HG03280 (cell line): ENCODE results near the gene CASP8.

Experiments
- ATAC-seq: cut with Tn5 transposase; IDR thresholded peaks from one replicate; pipeline ENCODE4 v1.9.1; 2021; ENCODE audit warnings: mild to moderate bottlenecking, moderate library complexity; ENCODE audit not compliant: unreplicated experiment

Gene CASP8

GRCh38 chr2:201260302-201260800, at the start of gene CASP8:
CASP8 (plus strand) TSS chr2:201260536; CDS start chr2:201266487, 5,951 bp downstream.
- ATAC-seq, result peak; percentile 41

GRCh38 chr2:201215963-201216362, 44.4 kb upstream of the CASP8 start:
- ATAC-seq, result no peak

GRCh38 chr2:201216918-201217317, 43.4 kb upstream of the CASP8 start:
- ATAC-seq, result no peak

- no peak for ATAC-seq
Measured at GRCh38 chr2:201218780-201219179, 41.6 kb upstream of the CASP8 start.

- no peak for ATAC-seq
Measured at GRCh38 chr2:201219328-201220096, 40.8 kb upstream of the CASP8 start.

GRCh38 chr2:201220102-201220570, 40.2 kb upstream of the CASP8 start:
- no peak for ATAC-seq

- ATAC-seq, result peak; percentile 91
Measured at GRCh38 chr2:201223089-201224073, 37.0 kb upstream of the CASP8 start.

- no peak for ATAC-seq
Measured at GRCh38 chr2:201228271-201228911, 31.9 kb upstream of the CASP8 start.

- no peak for ATAC-seq
Measured at GRCh38 chr2:201228912-201229290, 31.4 kb upstream of the CASP8 start.

- ATAC-seq, result peak; percentile 52
Measured at GRCh38 chr2:201231781-201232466, 28.4 kb upstream of the CASP8 start.

GRCh38 chr2:201232467-201232815, 27.9 kb upstream of the CASP8 start:
- ATAC-seq, result no peak

- peak; percentile 90 for ATAC-seq
Measured at GRCh38 chr2:201233192-201233811, 27.0 kb upstream of the CASP8 start.

GRCh38 chr2:201233812-201234662, 26.3 kb upstream of the CASP8 start:
- ATAC-seq, result peak; percentile 14

- ATAC-seq, result no peak
Measured at GRCh38 chr2:201234663-201235135, 25.6 kb upstream of the CASP8 start.

GRCh38 chr2:201235860-201236811, 24.2 kb upstream of the CASP8 start:
- ATAC-seq, result no peak

GRCh38 chr2:201237486-201238123, 22.7 kb upstream of the CASP8 start:
- no peak for ATAC-seq
